SJCRH30 (cell line): Measurements from ENCODE around the gene TRPC6. TPM values are rescaled to one million over a fixed set of nuclear protein-coding genes. Genes with fewer than 3 reads are reported as not detected.
"Not testable (repeated sequence)": the region's sequence is repeated elsewhere in the genome, so short reads cannot be mapped to it uniquely, and the experiment has no call there.

Experiments
- DNase-seq, 2 experiments: peaks; one replicate each; pipeline ENCODE4 v3.0.0-alpha.2; 2015 to 2020
- H3K27ac ChIP-seq: fragments of 250-450 bp; sonication (Bioruptor Pico); 2 replicates; pipeline ENCODE4 v1.5.1; 2020; ENCODE audit warnings: mild to moderate bottlenecking, moderate library complexity
- H3K27me3 ChIP-seq: fragments of 250-450 bp; sonication (Bioruptor Pico); 2 replicates; pipeline ENCODE4 v1.5.1; 2020; ENCODE audit warnings: mild to moderate bottlenecking, moderate library complexity
- H3K36me3 ChIP-seq: fragments of 250-450 bp; sonication (Bioruptor Pico); 2 replicates; pipeline ENCODE4 v1.5.1; 2020; ENCODE audit warnings: mild to moderate bottlenecking, moderate library complexity
- H3K4me1 ChIP-seq: fragments of 250-450 bp; sonication (Bioruptor Pico); 2 replicates; pipeline ENCODE4 v1.5.1; 2020; ENCODE audit warnings: mild to moderate bottlenecking, moderate library complexity
- H3K4me3 ChIP-seq: fragments of 250-450 bp; sonication (Bioruptor Pico); 2 replicates; pipeline ENCODE4 v1.5.1; 2020; ENCODE audit warnings: mild to moderate bottlenecking, moderate library complexity
- H3K9me3 ChIP-seq: fragments of 250-450 bp; sonication (Bioruptor Pico); replicated peaks from 2 replicates; pipeline ENCODE4 v1.5.1; 2020; ENCODE audit warnings: mild to moderate bottlenecking, moderate library complexity
- total RNA-seq: library from RNA; depleted of rRNA; stranded (reverse); fragments of >200 nt; shearing (Covaris generic); gene quantifications from 2 replicates; pipeline ENCODE4 v1.2.3, GENCODE V29; 2014

The TRPC6 gene
- total RNA-seq, 1 experiment from 2014 or later = not detected

DNA sequence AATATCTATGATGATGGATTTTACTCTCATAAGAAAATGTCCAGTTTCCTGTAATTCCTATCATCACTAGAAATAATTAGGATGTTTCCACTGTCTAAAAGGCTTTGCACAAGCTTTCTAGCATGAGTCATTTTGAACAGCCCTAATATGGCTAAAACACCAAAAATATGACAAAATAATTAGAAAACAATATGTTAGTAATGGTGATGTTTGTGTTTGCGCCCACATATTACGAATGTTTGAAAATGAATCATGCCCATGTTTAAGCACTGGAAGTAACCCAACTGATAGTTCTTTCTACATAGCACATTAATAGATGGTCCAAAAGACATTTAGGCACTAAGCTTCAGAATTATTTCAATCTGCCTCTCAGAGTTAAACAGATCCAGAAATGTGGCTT lies 96.0 kb downstream of the TRPC6 start:
- no peak for DNase-seq
- H3K9me3 ChIP-seq = no peaks in the 10 kb centered on the region

DNA sequence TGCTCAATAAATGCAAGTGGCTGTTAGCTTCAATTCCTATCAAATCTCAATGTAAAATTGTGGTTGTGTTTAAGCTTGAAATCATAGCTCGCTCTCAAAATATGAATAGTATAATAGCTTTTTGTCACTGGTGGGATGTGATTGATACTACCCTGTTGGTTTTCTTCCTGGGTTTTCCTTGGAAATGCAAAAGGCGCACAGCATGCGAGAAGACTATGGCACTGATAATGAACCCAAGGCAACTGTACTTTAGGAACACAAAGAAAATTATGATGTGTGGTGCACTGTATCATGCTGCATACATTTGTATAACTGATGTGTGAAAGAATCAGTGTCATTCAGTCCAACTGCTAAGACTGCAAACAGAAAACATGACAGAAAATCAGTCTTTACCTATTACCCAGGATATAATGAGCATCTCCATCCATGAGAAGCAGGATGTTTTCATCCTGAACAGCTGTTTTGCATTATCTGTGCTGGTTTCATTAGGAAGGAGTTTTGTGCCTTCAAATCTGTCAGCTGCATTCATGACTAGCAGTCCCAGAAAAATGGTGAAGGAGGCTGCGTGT lies 101.2 kb downstream of the TRPC6 start:
- DNase-seq = no peak
- Histone ChIP-seq H3K27me3 (no peaks in the 10 kb centered on the region), H3K4me3 (no peak overlapping the region), H3K4me1 (0 out of 2 replicates have a peak, but pooled peaks cover 2% of the 10 kb centered on the region), H3K36me3 (no peaks in the 10 kb centered on the region), H3K27ac (no peak overlapping the region), H3K9me3 (no peaks in the 10 kb centered on the region)

More for the DNA sequence above, 96.0 kb downstream of the TRPC6 start:
- Histone ChIP-seq H3K27me3 (no peaks in the 10 kb centered on the region), H3K36me3 (no peaks in the 10 kb centered on the region), H3K27ac (no peak overlapping the region), H3K4me1 (no peaks in the 10 kb centered on the region), H3K4me3 (no peak overlapping the region)

DNA sequence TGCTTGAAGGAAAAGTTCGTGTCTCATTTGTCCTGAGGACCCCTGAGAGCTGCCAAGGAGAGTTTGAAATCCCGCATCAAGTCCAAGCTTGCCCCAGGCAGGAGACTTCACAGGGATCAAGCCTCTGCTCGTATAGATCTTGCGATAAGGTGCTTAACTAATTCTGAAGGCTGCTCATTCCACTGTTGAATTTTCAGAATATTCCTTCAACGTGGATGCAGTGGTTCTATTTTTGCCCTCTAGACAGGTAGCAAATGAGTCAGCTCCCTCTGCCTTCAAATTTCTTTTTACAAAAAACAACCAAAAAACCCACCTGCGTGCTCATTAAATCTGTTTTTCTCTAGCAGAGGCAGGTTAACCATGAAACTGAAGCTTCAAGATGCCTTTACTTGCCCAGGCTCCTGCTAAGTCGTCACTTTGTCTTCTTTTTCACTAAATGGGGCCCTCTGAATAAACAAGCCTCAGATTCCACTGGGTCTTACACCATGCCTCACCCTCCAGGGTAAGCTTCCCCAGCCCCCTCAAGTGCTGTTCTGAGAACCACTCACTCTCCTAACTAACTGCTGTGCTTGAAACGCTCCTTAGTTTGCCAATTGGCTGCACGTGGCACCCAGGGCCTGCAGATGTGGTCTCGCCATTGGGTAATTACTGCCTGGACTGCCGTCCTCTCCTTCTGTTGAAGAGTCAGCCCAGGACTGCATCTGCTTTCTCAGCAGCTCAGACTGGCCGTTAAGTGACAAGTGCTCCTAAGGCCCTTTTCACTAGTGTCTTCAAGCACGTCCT lies 105.0 kb downstream of the TRPC6 start:
- Histone ChIP-seq H3K4me1 (0 out of 2 replicates have a peak, but pooled peaks cover 4% of the 10 kb centered on the region), H3K27ac (peak overlapping the region; percentile 54), H3K9me3 (no peaks in the 10 kb centered on the region; the same call in 1 of the 2 replicates), H3K4me3 (no peak overlapping the region), H3K27me3 (no peaks in the 10 kb centered on the region), H3K36me3 (no peaks in the 10 kb centered on the region)
- DNase-seq = peak; percentile 19 to 52

DNA sequence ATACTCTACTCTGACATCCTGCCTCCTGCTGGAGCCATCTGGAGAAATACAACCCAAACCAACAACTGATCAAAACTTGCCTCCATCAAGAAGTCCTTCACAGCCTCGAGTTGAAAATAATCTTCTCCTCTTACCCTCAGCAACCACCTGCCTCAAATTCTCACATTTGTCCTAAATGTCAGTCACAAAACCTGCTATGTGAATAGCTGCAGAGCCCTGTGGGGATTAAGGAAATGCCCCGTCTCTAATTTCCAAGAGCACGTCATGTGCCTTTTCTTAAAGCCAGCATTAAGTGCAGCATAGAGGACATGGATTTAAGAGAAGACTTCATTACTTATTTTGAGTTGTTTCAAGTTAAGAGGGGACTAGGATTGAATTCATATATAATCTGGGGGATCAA lies 105.9 kb downstream of the TRPC6 start:
- Histone ChIP-seq H3K4me1 (0 out of 2 replicates have a peak, but pooled peaks cover 4% of the 10 kb centered on the region), H3K4me3 (no peak overlapping the region), H3K9me3 (no peaks in the 10 kb centered on the region; the same call in 1 of the 2 replicates), H3K36me3 (no peaks in the 10 kb centered on the region), H3K27me3 (no peaks in the 10 kb centered on the region), H3K27ac (peak overlapping the region; percentile 54)
- peak; percentile 31 to 76 for DNase-seq

DNA sequence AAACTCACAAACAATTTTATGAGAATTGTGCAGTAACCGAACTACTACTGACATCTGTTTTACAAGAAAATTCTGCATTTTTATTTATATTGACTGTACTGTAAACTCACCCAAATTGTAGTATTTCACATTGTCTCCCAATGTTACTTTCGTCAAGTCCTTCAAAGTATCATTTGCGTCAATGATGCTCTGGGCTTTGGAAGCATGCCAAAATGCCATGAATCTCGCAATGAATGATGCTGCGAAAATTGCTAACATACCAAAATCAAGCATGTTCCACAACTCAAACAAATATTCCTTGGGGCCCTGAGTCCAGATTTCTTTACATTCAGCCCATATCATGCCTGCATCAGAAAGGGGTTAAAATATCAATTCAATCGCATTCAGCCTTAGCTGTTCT lies 107.6 kb downstream of the TRPC6 start:
- no peak for DNase-seq
- Histone ChIP-seq H3K4me3 (no peak overlapping the region), H3K9me3 (no peaks in the 10 kb centered on the region; the same call in 1 of the 2 replicates), H3K36me3 (no peaks in the 10 kb centered on the region), H3K27ac (no peak overlapping the region), H3K4me1 (0 out of 2 replicates have a peak, but pooled peaks cover 4% of the 10 kb centered on the region), H3K27me3 (no peaks in the 10 kb centered on the region)

DNA sequence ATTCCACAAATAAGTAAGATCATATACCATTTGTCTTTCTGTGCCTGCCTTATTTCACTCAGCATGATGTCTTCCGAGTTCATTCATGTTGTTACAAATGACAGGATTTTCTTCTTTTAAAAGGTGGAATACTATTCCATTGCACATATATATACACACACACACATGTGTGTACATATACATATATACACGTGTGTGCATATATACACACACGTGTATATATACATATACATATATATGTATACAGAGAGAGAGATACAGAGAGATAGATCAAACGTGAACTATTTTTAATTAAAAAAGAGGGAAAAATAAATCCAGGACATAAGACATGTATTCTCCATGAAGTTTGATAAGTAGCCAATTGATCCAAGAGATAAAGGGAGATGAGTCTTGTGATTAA lies 108.1 kb downstream of the TRPC6 start:
- no peaks in the 10 kb centered on the region for H3K27me3 ChIP-seq
- 0 out of 2 replicates have a peak, but pooled peaks cover 4% of the 10 kb centered on the region for H3K4me1 ChIP-seq
- H3K36me3 ChIP-seq = no peaks in the 10 kb centered on the region
- DNase-seq = no peak
- H3K4me3 ChIP-seq = no peak overlapping the region
- no peak overlapping the region for H3K27ac ChIP-seq
- no peaks in the 10 kb centered on the region; the same call in 1 of the 2 replicates for H3K9me3 ChIP-seq

DNA sequence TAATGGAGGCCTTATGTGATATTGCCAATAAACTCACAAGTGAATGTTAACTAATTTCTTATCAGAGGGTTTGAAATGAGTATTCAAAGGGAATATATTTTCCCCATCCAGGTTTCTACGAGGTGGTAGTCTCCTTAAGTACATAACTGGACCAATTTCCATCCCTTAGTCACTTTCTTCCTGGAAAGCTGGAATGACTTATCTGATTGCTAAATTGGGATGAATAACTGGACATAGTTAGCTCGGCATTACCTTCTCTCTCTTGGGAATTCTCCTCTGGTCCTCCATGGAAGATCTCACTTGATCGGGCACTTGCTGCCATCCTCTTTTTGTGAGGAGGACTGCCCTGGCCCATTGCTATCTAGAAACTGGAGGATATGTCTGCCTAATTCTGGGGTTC lies 109.1 kb downstream of the TRPC6 start:
- Histone ChIP-seq H3K9me3 (no peaks in the 10 kb centered on the region; the same call in 1 of the 2 replicates), H3K4me1 (0 out of 2 replicates have a peak, but pooled peaks cover 4% of the 10 kb centered on the region), H3K36me3 (no peaks in the 10 kb centered on the region), H3K27ac (no peak overlapping the region), H3K4me3 (no peak overlapping the region), H3K27me3 (no peaks in the 10 kb centered on the region)
- no peak for DNase-seq

DNA sequence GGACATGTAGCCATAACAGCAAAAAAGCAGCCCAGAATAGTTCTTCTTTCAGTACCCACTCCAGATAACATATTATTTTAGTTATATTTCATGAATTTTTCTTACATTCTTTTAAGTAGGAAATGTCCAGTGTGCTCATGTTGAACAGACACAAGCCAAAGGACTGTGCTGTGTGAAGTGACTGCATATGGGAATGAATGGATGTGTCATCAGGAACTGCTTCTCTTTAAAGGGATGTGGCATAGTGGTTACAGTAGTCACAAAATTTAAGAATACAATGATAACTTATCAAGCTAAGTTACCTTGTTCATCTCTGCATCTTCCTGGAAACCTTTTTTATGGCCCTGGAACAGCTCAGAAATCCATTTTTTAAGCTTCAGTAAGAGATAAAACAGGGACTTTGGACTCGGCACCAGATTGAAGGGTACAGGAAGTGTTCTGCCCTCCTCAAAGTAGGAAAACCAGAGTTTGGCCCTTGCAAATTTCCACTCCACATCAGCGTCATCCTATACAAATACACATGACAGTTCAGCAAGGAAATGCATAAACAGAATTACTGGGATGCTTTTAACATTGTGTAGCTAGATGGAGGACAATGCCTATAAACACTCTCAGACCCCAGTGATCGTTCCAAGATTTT lies 112.8 kb downstream of the TRPC6 start:
- H3K27me3 ChIP-seq = no peaks in the 10 kb centered on the region
- H3K27ac ChIP-seq = no peak overlapping the region
- no peaks in the 10 kb centered on the region for H3K36me3 ChIP-seq
- DNase-seq = no peak
- no peaks in the 10 kb centered on the region for H3K9me3 ChIP-seq
- H3K4me3 ChIP-seq = no peak overlapping the region
- H3K4me1 ChIP-seq = no peaks in the 10 kb centered on the region

DNA sequence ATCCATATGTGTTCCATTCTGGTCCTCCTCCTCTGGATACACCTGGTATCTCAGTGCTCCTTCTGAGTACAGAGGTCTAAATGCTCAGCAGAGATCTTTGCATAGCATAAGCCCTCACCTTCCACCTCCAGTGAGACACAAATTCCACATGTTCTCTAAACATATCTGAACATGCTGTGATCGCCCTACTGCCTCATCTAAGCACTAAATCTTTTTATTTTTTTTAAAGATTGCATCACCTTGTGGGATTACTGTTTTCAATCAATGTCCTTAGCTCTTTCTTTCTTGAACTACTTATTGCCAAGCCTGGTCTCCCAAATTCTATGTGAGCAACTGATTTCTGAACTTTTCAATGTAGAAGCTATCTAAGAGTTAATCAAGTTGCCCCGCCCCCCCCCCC lies 113.4 kb downstream of the TRPC6 start:
- Histone ChIP-seq H3K36me3 (no peaks in the 10 kb centered on the region), H3K9me3 (no peaks in the 10 kb centered on the region), H3K4me3 (no peak overlapping the region), H3K27ac (no peak overlapping the region), H3K27me3 (no peaks in the 10 kb centered on the region), H3K4me1 (no peaks in the 10 kb centered on the region)
- DNase-seq = no peak

DNA sequence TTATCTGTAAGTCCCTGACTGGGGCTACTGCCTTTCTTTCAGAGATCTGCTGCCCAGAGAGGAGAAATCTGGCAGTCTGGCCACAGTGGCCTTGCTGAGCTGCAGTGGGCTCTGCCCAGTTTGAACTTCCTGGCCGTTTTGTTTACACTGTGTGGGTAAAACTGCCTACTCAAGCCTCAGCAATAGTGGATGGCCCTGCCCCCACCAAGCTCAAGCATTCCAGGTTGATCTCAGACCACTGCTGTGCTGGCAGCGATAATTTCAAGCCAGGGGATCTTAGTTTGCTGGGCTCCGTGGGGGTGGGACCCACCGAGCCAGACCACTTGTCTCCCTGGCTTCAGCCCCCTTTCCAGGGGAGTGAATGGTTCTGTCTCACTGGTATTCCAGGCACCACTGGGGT lies 117.5 kb downstream of the TRPC6 start:
- no peak for DNase-seq
- Histone ChIP-seq H3K27me3 (no peaks in the 10 kb centered on the region), H3K4me1 (no peaks in the 10 kb centered on the region), H3K36me3 (no peaks in the 10 kb centered on the region), H3K9me3 (no peaks in the 10 kb centered on the region), H3K4me3 (no peak overlapping the region), H3K27ac (no peak overlapping the region)

DNA sequence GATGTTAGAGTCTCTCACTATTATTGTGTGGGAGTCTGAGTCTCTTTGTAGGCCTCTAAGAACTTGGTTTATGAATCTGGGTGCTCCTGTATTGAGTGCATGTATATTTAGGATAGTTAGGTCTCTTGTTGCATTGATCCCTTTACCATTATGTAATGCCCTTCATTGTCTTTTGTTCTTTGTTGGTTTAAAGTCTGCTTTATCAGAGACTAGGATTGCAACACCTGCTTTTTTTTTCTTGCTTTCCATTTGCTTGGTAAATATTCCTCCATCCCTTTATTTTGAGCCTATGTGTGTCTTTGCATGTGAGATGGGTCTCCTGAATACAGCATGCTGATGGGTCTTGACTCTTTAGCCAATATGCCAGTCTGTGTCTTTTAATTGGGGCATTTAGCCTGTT lies 119.4 kb downstream of the TRPC6 start:
- H3K4me1 ChIP-seq, H3K4me3 ChIP-seq, H3K27me3 ChIP-seq, H3K27ac ChIP-seq, H3K9me3 ChIP-seq, DNase-seq, H3K36me3 ChIP-seq: not testable (repeated sequence)

DNA sequence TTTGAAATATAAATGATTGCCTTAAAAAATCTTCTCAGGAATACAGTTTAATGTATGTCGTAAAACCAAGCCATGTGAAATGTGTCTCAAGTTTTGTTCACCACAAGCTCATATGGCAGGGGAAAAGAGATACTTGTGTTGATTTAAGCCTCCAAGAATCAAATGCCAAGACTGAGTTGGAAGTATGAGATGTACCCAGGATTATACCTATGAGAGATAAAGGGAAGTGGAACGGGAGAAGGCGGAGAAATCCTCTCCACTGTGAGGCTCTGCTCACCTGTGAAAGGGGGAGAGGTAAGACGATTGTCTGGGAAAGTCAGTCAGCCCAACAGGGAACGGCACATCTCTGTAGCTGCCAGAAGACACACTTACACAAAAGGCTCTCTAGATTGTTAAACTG lies 124.8 kb downstream of the TRPC6 start:
- Histone ChIP-seq H3K4me3 (no peak overlapping the region), H3K9me3 (no peaks in the 10 kb centered on the region), H3K36me3 (no peaks in the 10 kb centered on the region), H3K27me3 (no peaks in the 10 kb centered on the region), H3K27ac (no peak overlapping the region), H3K4me1 (no peaks in the 10 kb centered on the region)
- no peak for DNase-seq

DNA sequence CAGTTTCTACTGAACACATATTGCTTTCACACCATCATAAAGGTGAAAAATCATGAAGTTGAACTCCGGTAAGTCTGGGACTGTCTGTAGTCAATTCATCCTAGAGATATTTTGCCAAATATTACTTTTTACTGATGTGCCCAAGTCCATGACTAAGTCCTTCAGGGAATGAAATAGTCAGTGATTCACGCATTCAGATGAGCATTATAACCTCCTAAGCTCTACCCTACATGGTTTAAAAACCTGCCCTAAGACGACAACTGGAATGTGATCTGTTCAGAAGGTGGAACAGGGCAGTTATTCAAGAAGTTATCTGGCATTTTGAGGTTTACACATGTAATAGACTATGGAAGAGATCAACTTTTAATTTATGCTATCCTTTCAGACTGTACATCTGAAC lies 125.6 kb downstream of the TRPC6 start:
- Histone ChIP-seq H3K9me3 (no peaks in the 10 kb centered on the region), H3K27ac (no peak overlapping the region), H3K4me3 (no peak overlapping the region), H3K4me1 (no peaks in the 10 kb centered on the region), H3K36me3 (no peaks in the 10 kb centered on the region), H3K27me3 (no peaks in the 10 kb centered on the region)
- no peak for DNase-seq

DNA sequence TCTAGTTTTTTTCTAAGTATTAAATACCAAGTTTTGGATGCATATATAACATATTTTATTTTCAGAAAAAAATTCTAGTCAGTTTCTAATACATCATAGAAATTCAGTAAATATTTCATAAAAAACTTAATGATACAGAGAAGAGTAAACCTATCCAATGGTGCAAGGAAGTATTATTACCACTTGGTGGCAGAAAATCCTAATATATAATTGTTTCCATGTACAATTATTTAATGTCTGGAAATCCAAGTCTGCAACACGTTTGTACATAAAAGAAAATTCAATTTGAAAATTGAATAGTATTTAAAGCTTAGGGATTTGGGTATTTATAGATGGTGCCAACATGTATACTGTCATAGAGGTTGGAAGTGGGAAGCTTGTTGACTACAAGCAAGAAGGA lies 127.0 kb downstream of the TRPC6 start:
- no peaks in the 10 kb centered on the region for H3K36me3 ChIP-seq
- DNase-seq = peak in 1 of 2 experiments; percentile 16
- no peaks in the 10 kb centered on the region for H3K4me1 ChIP-seq
- H3K27ac ChIP-seq = no peak overlapping the region
- no peaks in the 10 kb centered on the region for H3K27me3 ChIP-seq
- no peak overlapping the region for H3K4me3 ChIP-seq
- H3K9me3 ChIP-seq = no peaks in the 10 kb centered on the region

DNA sequence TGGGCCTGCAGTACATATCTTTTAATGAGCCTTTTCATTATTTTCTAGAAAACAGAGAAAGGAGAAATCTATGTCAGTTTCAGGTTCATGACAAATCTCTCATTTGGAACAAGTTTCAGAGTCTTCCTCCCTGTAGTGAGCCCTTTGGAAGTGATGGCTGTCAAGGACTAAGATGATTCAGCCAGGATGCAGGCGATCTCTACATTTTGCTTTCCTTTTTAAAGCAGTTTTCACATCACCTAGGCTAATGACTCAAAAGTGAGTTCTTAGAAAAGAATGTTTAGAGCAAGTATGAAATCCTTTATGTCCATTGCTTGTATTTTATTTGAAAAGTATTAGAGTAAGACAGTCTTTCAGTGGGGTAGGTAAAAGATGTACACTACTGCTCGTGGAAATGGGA lies 130.1 kb downstream of the TRPC6 start:
- Histone ChIP-seq H3K4me3 (no peak overlapping the region), H3K9me3 (no peaks in the 10 kb centered on the region), H3K36me3 (no peaks in the 10 kb centered on the region), H3K27me3 (no peaks in the 10 kb centered on the region), H3K27ac (no peak overlapping the region), H3K4me1 (no peaks in the 10 kb centered on the region)
- no peak for DNase-seq
